ENCODE data around the gene CROCC.
"Not testable (repeated sequence)": the region's sequence is repeated elsewhere in the genome, so short reads cannot be mapped to it uniquely, and the experiment has no call there.

CROCC gene

DNA sequence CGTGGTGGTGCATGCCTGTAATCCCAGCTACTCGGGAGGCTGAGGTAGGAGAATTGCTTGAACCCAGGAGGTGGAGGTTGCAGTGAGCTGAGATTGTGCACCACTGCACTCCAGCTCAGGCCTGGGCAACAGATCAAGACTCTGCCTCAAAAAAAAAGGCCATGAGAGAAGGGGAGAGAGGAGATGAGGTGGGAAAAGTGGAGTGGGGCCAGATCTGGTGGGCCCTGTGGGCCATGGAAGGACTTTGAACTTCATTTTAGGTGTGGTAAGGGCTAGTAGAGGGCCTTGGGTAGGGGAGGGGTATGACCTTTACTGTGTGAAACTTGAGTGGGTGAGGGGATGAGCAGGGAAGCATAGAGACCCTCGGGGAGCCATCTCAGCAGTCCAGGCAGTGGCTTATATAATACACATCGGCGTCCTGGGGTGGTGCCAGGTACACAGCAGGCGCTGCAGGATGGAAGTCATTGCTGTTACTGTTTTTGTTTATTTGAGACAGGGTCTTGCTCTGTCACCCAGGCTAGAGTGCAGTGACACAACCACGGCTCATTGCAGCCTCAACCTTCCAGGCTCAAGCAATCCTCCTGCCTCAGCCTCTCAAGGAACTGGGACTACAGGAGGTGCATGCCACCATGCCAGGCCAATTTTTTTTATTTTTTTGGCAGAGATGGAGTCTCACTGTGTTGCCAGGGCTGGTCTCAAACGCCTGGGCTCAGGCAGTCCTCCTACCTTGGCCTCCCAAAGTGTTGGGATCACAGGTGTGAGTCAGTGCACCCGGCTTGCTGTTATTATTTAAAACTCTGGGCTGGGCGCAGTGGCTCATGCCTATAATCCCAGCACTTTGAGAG is 5.5 kb upstream of the CROCC start:
- not testable (repeated sequence) for DNase-seq (ENCODE audit: low read depth in 3 of 3)

DNA sequence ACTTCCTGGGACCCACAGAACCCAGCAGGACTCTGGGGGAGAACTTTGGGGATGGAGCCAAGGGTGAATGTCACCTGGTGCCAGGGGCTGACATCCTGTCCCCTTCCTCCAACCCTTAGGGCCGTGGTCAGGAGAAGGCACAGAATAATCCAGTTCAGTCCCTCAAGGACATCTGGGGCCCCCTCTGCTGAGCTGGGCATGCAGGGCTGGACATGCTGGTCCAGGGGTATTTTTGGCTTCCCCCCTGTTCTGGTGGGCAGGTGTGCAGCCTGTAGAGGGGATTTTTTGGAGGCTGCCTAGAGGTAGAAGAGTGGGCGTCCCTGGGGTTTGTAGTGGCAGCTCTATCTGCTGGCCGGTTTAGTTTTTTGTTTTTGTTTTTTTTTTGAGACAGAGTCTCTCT is 3.4 kb upstream of the CROCC start:
- no peak for DNase-seq (ENCODE audit: low read depth in 3 of 3)

DNA sequence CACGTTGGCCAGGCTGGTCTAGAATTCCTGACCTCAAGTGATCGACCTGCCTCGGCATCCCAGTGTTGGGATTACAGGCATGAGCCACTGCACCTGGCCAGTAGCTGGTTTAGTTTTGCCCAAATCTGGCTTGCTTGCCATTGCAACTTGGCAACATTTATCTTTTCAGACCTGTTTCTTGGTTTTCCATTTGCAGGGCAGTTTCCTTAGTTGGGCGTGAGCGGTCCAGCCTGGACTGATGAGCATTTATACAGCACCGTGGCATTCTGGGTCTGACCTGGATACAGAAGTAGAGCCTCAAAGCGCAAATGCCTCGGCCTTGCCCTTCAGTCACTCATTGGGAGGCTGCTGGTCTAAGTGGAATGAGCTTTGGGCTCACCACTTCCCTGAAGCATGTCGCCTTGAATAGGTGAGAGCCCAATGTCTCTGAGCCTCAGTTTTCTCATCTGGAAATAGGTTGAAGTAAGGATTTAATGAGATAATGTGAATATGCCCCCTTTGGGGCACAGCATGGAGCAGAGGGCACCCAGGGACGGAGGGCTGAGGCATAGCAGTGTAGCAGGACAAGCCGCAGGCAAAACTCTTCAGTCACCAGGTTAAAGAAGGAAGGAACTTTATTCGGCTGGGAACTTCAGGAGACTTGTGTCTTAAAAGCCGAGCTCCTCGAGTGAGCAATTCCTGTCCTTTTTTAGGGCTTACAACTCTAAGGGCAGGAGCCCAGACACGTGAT is 2.6 kb upstream of the CROCC start:
- DNase-seq (ENCODE audit: low read depth in 3 of 3): not testable (repeated sequence)

DNA sequence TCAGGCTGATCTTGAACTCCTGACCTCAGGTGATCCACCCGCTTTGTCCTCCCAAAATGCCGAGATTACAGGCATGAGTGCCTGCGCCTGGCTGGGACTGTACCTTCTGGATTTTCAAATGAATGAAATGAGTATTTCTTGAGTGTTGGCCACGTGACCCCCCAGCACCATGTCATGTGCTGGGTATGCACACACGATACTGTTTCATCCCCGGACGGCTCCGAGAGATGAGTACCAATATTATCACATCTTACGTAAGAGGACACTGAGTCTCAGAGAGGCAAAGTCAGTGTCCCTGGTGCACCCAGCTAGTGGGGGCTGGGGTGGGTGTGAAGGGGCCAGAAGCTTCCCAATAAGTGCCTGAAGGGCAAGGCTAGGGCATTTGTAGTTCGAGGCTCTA is 780 bp upstream of the CROCC start:
- DNase-seq (ENCODE audit: low read depth in 3 of 3): no peak

DNA sequence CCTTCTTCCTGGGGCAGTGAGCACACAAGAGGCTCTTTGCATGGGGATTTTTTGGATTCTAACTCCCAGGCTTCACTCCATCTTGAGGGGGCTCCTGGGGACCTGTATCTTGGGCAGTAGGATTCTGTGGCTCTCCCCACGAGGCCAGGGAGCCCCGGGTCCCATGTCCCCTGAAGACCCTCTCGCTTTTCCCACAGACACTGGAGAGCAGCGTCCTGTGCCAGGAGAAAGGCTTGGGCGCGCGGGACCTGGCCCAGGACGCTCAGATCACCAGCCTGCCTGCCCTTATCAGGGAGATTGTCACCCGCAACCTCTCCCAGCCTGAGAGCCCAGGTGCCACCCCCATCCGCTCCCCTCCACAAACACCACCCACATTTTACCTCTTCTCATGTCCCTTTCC is 735 bp downstream of the CROCC start:
- DNase-seq (ENCODE audit: low read depth in 3 of 3): no peak

DNA sequence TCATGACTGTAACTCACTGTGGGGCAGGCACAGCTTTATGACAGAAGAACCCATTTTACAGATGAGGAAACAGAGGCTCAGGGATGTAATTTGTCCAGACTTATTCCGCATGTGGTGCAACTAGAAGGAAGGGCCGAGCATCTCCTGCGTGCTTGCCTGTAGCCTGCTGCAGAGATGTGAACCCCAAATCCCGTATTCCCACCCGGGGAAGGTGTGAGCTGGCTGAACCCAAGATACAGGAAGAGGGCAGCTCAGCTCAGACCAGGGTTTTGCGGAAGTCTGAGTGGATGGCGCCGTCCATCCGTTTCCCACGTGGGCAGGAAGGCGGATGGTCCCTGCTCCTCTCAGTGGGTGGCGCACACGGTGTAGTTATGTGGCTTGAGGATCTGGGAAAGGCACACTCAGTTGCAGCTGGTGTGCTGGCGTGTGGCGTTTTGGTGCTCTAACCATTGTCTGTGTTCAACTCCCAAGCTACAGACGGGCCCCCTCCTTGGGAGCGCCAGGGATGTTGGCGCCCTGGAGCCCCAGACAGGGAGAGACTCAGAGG is 1.2 kb downstream of the CROCC start:
- no peak for DNase-seq (ENCODE audit: low read depth in 3 of 3)

DNA sequence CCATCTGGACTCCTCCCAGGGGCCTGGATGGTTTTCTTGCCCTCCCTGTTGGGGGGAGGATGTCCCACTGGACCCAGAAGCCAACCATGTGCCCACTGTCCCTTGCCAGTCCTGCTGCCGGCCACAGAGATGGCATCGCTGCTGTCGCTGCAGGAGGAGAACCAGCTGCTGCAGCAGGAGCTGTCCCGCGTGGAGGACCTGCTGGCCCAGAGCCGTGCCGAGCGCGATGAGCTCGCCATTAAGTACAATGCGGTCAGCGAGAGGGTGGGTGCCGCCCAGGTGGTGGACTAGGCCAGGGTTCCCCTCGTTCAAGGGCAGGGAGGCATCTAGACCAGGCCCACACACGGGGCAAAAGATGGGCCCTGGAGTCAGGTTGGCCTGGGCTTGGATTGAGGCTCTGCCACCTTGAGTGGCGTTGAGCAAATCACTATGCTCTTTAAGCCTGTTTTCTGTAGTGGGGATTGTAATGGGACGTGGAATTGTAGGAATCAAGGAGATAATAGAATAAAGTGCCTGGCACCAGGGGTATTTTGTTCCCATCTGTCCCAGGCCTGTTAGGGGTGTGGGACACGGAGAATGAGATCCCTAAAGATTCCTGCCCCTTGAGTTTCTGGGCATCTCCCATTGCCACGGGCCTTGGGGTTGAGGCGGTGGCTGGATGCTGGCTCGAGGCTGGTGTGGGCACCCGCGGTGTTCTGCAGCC is 2.6 kb downstream of the CROCC start:
- no peak for DNase-seq (ENCODE audit: low read depth in 3 of 3)

DNA sequence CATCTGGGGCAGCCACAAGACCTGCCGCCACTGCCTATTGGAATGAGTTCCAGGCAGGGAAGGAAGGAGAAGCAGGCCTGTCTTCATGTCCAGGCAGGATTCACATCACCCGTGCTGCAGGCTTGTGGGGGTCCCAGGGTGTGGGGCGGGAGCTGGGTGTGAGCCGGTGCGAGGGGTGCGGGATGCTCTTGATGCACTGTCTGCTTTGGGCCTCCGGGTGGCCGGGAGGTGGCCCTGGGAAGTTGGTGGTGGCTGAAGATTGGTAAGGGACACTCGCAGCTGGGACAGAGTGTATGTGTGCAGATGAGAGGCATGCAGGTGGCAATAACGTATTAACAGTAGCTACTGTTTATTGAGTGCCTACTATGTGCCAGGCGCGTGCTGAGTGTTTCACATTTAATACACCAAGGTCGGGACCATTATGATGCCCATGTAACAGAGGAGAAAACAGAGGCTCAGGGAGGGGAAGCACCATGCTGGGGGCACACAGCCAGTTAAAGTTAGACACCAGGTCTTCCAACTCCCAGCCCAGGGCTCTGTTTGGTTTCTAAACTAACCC is 3.3 kb downstream of the CROCC start:
- no peak for DNase-seq (ENCODE audit: low read depth in 3 of 3)

DNA sequence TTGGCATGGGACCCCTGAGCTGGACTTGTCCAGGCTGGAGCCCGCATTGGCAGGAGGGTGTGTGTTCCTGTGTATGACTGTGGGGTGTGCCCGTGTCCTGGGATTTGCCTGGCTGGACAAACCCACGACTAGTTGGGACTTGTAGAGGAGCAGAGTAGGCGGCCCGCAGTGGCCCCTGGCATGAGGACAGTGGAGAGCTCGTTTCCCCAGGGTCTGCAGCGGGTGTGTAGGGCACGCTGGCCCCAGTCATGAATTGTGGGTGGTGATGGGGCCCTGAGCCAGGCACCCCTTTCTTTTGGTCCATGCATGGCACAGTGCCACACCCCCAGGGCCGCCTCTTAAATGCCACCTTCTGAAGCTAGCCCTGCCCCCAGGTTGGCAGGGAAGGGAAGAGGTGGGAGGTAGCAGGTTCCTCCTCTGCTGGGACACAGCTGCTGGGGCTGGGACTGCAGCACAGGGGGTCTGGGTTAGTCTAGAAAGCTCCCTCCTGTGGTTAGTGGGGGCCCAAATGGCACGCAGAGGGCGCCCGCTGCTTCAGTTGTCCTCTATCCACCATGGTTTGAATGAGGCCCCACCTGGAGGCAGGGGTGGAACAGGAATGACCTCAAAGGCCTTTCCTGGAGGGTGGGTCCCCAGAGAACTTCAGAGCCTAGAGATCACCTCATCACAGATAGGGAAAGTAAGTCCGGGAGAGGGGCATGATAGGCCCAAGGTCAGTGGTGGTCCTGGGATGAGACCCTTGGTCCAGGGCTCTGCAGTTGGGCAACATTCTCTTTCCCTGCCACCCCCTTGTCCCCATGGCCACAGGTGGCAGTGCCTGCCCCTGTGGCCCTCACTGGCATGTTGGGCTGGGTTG is 4.1 kb downstream of the CROCC start:
- DNase-seq (ENCODE audit: low read depth in 3 of 3): no peak

DNA sequence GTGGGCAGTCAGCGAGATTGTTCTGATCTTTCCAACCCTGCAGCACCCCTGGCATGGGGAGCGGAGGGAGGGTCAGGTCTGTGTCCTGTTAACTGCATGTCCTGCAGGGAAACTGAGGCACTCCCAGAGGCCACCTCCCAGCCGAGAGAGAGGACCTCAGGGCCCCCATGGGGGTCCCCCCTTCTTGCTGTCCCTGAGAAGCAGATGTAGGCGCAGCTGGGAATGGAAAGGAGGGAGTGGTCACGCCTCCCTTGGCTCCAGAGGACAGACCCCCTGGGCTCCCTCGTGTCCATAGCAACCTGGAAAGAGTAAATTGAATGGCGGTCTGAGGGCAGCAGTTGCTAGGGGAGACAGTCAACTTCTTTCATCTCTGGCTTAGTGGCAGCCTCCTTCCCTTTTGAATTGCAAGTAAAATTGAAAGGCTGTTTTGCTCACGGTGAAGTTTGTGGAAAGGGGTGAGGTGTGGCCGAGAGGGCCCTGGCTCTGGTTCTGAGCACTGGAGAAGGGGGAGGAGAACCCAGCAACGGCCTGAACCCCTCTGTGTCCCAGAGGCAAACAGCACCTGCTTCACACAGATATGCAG is 4.9 kb downstream of the CROCC start:
- no peak for DNase-seq (ENCODE audit: low read depth in 3 of 3)

DNA sequence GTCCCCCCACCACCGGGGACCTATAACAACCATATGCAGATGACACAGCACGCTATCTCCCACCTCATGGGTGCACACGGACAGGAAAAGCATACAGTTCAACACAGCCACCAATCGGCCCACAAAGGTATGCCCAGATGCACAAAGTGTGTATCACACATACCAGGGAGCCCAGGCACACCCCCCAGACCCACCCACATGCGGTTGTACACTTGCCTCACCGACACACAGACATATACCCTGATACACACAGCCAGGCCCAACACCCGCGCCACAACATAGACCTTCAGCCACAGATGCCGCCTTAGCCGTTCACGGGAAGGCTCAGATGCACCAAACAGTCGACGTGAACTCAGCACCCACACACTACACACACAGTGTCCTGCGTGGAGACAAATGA is 5.5 kb downstream of the CROCC start:
- no peak for DNase-seq (ENCODE audit: low read depth in 3 of 3)

DNA sequence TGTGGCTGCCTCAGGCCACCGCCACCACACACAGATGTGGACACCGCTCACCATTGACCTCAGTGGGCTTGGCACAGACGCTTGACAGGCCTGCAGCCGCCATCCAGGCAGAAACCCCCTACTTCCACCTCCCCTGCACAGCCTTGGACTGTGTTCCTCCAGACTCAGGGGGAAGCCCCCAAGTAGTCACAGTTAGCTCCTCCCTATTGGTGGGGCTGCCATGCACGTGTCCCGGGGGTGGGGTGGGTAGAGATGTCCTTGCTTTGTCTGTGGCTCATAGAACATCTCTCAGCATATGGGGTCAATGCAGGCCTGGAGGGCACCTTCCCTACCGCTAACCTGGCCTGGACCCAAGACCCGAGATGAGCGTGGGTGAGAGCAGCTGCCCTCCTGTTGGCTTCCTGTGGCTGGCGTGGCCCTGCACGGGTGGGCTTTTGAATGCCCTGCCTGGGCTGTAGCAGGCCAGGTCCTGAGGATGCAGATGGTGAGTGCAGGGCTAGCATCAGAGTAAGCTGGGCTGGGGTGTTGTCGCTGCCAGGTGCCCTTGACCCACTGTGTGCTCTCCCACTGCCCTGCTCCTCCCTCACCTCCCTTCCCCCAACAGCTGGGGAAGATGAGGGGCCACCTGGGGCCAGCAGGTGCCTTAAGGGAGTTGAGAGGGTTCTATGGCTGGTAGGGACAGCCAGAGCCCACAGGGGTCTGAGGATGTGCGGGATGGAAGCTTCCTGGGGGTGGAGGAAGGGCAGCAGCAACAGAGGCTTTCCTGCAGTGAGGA is 6.2 kb downstream of the CROCC start:
- no peak for DNase-seq (ENCODE audit: low read depth in 3 of 3)

DNA sequence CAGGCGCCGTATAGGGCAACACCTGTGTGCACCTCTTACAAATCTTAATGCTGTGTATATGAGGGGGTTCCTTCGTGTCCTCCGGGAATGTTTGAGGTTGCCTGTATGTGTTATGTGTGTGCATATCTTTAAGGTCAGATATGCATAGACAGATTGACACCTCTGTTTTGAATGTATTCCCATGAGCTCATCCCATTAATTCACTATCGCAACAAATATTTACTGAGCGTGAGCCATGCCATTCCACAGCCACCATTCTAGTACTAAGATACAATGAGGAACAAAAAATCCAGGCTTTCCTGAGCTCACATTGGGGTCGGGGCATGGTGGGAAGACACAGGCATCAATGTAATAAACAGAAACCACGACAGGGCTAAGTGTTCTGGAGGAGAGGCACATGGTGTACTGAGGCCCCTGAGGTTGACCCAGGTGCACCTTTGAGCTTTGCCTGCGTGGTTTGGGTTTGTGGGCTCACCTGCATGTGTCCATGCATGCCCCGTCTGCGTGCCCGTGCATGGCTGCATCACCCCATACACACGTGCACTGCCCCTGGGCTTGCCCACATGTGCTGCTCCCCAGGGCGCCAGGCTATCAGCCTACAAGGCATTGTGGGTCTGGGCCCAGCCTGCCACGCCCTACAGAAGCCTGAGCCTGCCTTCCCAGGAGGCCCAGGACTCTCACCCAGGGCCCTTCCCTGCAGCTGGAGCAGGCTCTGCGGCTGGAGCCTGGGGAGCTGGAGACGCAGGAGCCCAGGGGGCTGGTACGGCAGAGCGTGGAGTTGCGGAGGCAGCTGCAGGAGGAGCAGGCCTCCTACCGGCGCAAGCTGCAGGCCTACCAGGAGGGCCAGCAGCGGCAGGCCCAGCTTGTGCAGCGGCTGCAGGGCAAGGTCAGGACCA is 7.7 kb downstream of the CROCC start:
- not testable (repeated sequence) for DNase-seq (ENCODE audit: low read depth in 3 of 3)

DNA sequence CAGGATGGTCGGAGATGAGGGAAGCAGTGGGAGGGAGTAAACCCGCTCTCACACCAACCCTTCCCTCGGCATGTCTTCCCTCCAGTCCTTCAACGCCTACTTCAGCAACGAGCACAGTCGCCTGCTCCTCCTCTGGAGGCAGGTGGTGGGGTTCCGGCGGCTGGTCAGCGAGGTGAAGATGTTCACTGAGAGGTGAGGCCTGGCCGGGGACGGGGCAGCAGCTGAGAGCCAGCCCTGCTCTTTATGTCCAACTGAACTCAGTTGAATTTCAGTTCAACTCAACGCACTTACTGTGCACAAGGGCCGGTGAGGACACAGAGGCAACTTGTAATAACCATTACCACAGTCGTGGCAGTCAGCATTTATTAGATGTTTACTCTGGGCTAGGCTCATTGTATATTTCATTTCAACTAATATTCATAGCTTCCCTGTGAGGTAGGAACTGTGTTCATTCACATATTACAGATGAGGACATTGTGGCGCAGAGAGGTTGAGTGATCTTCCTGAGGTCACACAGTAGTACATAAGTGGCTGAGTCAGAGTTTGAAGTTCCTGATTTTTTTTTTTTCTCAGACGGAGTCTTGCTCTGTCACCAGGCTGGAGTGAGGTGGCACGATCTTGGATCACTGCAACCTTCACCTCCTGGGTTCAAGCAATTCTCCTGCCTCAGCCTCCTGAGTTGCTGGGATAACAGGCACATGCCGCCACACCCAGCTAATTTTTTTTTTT is 9.6 kb downstream of the CROCC start:
- DNase-seq (ENCODE audit: low read depth in 3 of 3): not testable (repeated sequence)

DNA sequence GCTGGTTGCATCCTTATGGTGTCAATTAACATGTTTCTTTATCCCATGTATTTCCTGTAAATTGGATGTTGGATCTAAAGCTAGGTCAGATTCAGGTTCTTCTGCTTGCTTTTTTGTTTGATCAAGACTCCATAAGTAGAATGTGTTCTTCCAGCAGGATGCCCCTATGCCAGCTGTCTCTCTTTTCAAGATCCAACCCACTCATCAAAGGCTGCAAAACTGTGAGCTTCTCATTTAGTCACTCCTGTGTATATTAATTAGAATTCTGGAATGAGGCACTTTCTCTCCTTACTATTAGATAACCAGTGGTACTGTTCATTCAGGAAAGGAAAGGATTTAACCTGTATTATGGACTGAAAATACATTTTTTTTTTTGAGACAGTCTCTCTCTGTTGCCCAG is 12.2 kb downstream of the CROCC start:
- DNase-seq (ENCODE audit: low read depth in 3 of 3): not testable (repeated sequence)

DNA sequence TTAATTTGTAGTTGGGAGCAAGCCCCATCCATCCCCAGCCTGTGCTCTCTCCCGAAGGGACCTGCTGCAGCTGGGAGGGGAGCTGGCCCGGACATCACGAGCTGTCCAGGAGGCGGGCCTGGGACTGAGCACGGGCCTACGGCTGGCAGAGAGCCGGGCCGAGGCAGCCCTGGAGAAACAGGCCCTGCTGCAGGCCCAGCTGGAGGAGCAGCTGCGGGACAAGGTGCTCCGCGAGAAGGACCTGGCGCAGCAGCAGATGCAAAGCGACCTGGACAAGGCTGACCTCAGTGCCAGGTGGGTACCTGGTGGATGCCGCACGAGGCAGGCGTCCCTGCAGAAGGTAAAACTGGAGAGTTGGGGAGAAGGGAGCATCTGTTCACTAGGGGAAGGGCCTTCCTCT is 14.8 kb downstream of the CROCC start:
- DNase-seq (ENCODE audit: low read depth in 3 of 3): not testable (repeated sequence)

DNA sequence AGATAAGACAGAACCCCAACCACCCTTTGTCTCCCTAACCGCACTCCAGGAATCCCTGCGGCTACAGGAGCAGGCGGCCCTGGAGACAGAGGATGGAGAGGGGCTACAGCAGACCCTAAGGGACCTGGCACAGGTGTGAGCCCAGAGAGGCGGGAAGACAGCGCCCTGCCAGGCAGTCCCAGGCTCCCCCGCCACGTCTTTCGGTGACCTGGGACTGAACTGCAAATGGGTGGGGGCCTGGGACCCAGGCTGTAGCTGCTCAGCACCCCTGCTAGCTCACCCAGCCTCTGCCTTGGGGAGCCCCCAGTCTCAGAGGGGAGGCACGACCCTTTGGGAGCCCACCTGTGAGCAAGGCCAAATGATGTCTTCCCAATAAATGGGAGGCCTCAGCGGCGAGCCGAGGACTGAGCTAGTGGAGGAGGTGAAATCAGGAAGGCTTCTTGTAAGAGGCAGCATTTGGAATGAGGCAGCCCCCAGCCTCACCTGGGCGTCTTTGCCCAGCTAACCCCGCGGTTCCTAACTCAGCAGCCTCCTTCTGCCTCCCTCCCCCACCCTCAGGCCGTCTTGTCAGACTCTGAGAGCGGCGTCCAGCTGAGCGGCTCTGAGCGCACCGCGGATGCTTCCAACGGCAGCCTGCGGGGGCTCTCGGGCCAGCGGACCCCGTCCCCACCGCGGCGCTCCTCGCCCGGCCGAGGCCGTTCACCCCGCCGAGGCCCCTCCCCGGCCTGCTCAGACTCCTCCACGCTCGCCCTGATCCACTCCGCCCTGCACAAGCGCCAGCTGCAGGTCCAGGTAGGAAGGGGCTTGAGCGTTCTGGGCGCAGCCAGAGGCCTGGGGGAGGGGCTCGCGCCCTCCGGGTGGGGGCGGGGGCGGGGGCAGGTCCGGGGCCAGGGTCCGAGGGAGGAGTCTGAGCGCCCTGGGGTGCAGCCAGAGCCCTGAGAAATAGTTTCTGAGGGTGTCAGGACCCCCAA is 16.9 kb downstream of the CROCC start:
- DNase-seq (ENCODE audit: low read depth in 3 of 3): no peak

Measured in stimulated activated CD4-positive, alpha-beta T cell treated with anti-CD3 and anti-CD28 coated beads, TNF-alpha, amount 100 ng/mL, for 48 hours (primary cell).